ENCODE measurements around the gene LCK.

DNA sequence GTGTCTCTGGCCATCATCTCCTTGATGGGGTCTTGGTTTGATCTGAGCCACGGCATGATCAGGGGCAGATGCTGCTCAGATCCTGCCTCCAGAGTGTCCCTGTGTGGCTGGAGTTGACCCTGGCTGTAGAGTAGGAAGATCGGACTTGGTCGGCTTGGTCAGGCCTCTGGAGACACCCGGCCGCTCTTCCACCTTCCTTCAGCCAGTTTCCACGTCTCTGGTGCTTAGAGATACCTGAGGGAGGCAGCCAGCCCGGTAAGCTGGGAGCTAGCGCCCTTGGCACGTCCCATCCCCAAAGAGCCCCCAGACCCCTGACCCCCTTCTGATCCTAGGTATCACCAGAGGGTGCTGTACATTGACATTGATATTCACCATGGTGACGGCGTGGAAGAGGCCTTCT, 76.1 kb downstream of the LCK start:
- no peak for TF ChIP-seq POLR2A (IDR thresholded peaks at IDR 0.05)
- TF ChIP-seq, protein P1, sequence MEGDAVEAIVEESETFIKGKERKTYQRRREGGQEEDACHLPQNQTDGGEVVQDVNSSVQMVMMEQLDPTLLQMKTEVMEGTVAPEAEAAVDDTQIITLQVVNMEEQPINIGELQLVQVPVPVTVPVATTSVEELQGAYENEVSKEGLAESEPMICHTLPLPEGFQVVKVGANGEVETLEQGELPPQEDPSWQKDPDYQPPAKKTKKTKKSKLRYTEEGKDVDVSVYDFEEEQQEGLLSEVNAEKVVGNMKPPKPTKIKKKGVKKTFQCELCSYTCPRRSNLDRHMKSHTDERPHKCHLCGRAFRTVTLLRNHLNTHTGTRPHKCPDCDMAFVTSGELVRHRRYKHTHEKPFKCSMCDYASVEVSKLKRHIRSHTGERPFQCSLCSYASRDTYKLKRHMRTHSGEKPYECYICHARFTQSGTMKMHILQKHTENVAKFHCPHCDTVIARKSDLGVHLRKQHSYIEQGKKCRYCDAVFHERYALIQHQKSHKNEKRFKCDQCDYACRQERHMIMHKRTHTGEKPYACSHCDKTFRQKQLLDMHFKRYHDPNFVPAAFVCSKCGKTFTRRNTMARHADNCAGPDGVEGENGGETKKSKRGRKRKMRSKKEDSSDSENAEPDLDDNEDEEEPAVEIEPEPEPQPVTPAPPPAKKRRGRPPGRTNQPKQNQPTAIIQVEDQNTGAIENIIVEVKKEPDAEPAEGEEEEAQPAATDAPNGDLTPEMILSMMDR (IDR thresholded peaks at IDR 0.05) = no peak
